Measurements from ENCODE around the gene IRF4.

DNA sequence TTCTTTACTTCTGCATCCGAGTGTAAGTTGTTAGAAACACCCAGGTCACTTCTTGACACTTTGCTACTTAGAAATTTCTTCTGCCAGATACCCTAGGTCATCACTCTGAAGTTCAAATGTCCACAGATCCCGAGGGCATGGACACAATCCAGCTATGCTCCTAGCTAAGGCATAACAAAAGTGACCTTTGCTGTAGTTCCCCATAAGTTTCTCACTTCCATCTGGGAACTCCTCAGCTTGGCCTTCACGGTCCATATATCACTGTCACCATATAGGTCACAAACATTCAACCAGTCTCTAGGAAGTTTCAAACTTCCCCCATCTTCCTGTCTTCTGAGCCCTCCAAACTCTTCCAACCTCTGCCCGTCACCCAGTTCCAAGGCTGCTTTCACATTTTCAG lies 65.3 kb downstream of the IRF4 start:
- TF ChIP-seq, protein P1, sequence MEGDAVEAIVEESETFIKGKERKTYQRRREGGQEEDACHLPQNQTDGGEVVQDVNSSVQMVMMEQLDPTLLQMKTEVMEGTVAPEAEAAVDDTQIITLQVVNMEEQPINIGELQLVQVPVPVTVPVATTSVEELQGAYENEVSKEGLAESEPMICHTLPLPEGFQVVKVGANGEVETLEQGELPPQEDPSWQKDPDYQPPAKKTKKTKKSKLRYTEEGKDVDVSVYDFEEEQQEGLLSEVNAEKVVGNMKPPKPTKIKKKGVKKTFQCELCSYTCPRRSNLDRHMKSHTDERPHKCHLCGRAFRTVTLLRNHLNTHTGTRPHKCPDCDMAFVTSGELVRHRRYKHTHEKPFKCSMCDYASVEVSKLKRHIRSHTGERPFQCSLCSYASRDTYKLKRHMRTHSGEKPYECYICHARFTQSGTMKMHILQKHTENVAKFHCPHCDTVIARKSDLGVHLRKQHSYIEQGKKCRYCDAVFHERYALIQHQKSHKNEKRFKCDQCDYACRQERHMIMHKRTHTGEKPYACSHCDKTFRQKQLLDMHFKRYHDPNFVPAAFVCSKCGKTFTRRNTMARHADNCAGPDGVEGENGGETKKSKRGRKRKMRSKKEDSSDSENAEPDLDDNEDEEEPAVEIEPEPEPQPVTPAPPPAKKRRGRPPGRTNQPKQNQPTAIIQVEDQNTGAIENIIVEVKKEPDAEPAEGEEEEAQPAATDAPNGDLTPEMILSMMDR (IDR thresholded peaks at IDR 0.05): no peak
- TF ChIP-seq POLR2AphosphoS5 (IDR thresholded peaks at IDR 0.05) (no peak), POLR2A (IDR thresholded peaks at IDR 0.05) (no peak)

Data from breast epithelium (tissue), 3 donors.